ENCODE data around the gene WDR70.
"Not testable (repeated sequence)": the region's sequence is repeated elsewhere in the genome, so short reads cannot be mapped to it uniquely, and the experiment has no call there.

The WDR70 gene

GRCh38 chr5:37575541-37576489 lies 196.7 kb downstream of the WDR70 start:
- no peak for DNase-seq

GRCh38 chr5:37576552-37576951 lies 197.4 kb downstream of the WDR70 start:
- DNase-seq = no peak

- DNase-seq = no peak
These were observed 199.1 kb downstream of the WDR70 start for GRCh38 chr5:37578176-37578575.

GRCh38 chr5:37580106-37580505 lies 201.0 kb downstream of the WDR70 start:
- no peak for DNase-seq

GRCh38 chr5:37582202-37582601 lies 203.1 kb downstream of the WDR70 start:
- no peak for DNase-seq

- not testable (repeated sequence) for DNase-seq
These were observed 214.2 kb downstream of the WDR70 start for GRCh38 chr5:37593292-37593691.

- not testable (repeated sequence) for DNase-seq
These were observed 215.7 kb downstream of the WDR70 start for GRCh38 chr5:37594864-37595263.

- no peak for DNase-seq
These were observed 219.6 kb downstream of the WDR70 start for GRCh38 chr5:37598733-37599132.

GRCh38 chr5:37601163-37601562 lies 222.0 kb downstream of the WDR70 start:
- DNase-seq = no peak

GRCh38 chr5:37603072-37603471 lies 224.0 kb downstream of the WDR70 start:
- DNase-seq = no peak

GRCh38 chr5:37604290-37604689 lies 225.2 kb downstream of the WDR70 start:
- no peak for DNase-seq

GRCh38 chr5:37606148-37606547 lies 227.0 kb downstream of the WDR70 start:
- no peak for DNase-seq

GRCh38 chr5:37606632-37607248 lies 227.6 kb downstream of the WDR70 start:
- DNase-seq = no peak

GRCh38 chr5:37615184-37615583 lies 236.1 kb downstream of the WDR70 start:
- DNase-seq = peak; percentile 93

GRCh38 chr5:37619353-37619752 lies 240.2 kb downstream of the WDR70 start:
- peak; percentile 61 for DNase-seq

- not testable (repeated sequence) for DNase-seq
These were observed 243.2 kb downstream of the WDR70 start for GRCh38 chr5:37622354-37622753.

- DNase-seq = no peak
These were observed 247.1 kb downstream of the WDR70 start for GRCh38 chr5:37626266-37626665.

GRCh38 chr5:37628876-37629275 lies 249.8 kb downstream of the WDR70 start:
- DNase-seq = no peak

GRCh38 chr5:37631939-37632338 lies 252.8 kb downstream of the WDR70 start:
- no peak for DNase-seq

- DNase-seq = no peak
These were observed 258.2 kb downstream of the WDR70 start for GRCh38 chr5:37637165-37637845.

- peak; percentile 15 for DNase-seq
These were observed 259.8 kb downstream of the WDR70 start for GRCh38 chr5:37638897-37639296.

GRCh38 chr5:37640088-37640487 lies 261.0 kb downstream of the WDR70 start:
- DNase-seq = peak; percentile 43

GRCh38 chr5:37641933-37642332 lies 262.8 kb downstream of the WDR70 start:
- DNase-seq = no peak

All from fibroblast of skin of scalp (primary cell).